ENCODE data around the gene UQCR10. TPM values are rescaled to one million over a fixed set of nuclear protein-coding genes. Genes with fewer than 3 reads are reported as not detected.

Gene UQCR10
- total and polyA plus RNA-seq, 9 of the 15 experiments (the other 6 are each of a cell fraction or from before 2014, with no cell fraction given) = 128 to 903 (median 163) TPM

DNA sequence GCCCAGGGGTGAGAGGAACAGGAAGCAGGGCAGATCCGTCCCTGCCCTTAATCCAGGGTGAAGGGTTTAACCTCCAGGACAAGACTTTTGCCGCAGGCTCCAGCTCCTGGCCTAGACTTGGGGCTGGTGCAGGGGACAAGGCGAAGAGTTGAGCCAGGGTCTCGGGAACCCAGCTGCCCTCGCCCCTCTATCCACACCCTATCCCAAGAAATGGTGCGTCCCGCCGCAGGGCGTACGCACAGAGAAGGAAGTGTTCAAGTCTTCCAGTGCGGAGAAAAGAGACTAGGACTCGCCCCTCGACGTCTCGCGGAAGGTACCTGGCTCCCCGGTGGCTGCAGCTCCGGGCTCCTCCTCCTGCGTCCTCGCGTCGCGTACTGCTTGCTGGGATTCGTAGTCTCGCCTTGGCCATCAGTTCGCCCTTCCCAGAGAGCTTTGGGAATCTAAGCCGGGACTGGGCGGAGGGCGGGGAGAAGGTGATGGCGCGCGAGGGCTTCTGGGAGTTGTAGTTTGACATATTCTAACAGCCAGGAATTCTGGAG, 468 bp upstream of the UQCR10 start, which contains the start of gene ZMAT5 (continued):
- TF ChIP-seq SRSF9 (IDR thresholded peaks at IDR 0.05; ENCODE audit: borderline replicate concordance, low read depth, low read length) (no peak), RNF2 (IDR thresholded peaks at IDR 0.05) (no peak), ZNF174 (CRISPR knock-in tag; IDR thresholded peaks at IDR 0.05) (no peak), KDM5B (IDR thresholded peaks at IDR 0.05; ENCODE audit: insufficient replicate concordance, low read depth, low read length) (peak; percentile 68), CHD2 (IDR thresholded peaks at IDR 0.05; ENCODE audit: low read depth, low read length) (peak; percentile 58; the same call in 1 of the 2 replicates), HDAC1 (IDR thresholded peaks at IDR 0.05) (0 out of 4 replicates have a peak, but pooled peaks of 1 of the 2 experiments have one; percentile 38), ZFX (CRISPR knock-in tag; IDR thresholded peaks at IDR 0.05) (peak; percentile 48), MTF1 (CRISPR knock-in tag; IDR thresholded peaks at IDR 0.05; ENCODE audit: borderline replicate concordance) (no peak), RBBP5 (IDR thresholded peaks at IDR 0.05; ENCODE audit: borderline replicate concordance, insufficient read depth, low read length, poor library complexity, severe bottlenecking) (peak; percentile 13), HCFC1 (IDR thresholded peaks at IDR 0.05; ENCODE audit: low read depth, low read length) (peak; percentile 91), HNRNPLL (IDR thresholded peaks at IDR 0.05; ENCODE audit: low read depth, low read length, poor library complexity, severe bottlenecking) (peak; percentile 57), TBP (optimal IDR thresholded peaks at IDR 0.05; ENCODE audit: low read depth, low read length) (peak; percentile 57), ZNF583 (CRISPR knock-in tag; IDR thresholded peaks at IDR 0.05) (no peak), FOXK2 (conservative IDR thresholded peaks at IDR 0.05 in 1 of 2, IDR thresholded peaks at IDR 0.05 in 1 of 2; ENCODE audit: low read depth in 2 of 2) (no peak; a peak in 1 of 4 replicates), ZNF133 (CRISPR knock-in tag; IDR thresholded peaks at IDR 0.05) (no peak), ZMIZ1 (IDR thresholded peaks at IDR 0.05; ENCODE audit: low read depth in 2 of 2, low read length in 2 of 2) (no peak), ZNF143 (CRISPR knock-in tag; IDR thresholded peaks at IDR 0.05) (peak; percentile 94), NCOA6 (IDR thresholded peaks at IDR 0.05) (peak; percentile 63; the same call in 1 of the 2 replicates), ZNF263 (CRISPR knock-in tag; IDR thresholded peaks at IDR 0.05; ENCODE audit: borderline replicate concordance) (peak; percentile 50; the same call in 1 of the 2 replicates)
- TF ChIP-seq, protein P1, sequence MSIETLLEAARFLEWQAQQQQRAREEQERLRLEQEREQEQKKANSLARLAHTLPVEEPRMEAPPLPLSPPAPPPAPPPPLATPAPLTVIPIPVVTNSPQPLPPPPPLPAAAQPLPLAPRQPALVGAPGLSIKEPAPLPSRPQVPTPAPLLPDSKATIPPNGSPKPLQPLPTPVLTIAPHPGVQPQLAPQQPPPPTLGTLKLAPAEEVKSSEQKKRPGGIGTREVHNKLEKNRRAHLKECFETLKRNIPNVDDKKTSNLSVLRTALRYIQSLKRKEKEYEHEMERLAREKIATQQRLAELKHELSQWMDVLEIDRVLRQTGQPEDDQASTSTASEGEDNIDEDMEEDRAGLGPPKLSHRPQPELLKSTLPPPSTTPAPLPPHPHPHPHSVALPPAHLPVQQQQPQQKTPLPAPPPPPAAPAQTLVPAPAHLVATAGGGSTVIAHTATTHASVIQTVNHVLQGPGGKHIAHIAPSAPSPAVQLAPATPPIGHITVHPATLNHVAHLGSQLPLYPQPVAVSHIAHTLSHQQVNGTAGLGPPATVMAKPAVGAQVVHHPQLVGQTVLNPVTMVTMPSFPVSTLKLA (conservative IDR thresholded peaks at IDR 0.05) = 0 out of 4 replicates have a peak, but pooled peaks of 1 of the 2 experiments have one; percentile 50
- TF ChIP-seq, protein P2, sequence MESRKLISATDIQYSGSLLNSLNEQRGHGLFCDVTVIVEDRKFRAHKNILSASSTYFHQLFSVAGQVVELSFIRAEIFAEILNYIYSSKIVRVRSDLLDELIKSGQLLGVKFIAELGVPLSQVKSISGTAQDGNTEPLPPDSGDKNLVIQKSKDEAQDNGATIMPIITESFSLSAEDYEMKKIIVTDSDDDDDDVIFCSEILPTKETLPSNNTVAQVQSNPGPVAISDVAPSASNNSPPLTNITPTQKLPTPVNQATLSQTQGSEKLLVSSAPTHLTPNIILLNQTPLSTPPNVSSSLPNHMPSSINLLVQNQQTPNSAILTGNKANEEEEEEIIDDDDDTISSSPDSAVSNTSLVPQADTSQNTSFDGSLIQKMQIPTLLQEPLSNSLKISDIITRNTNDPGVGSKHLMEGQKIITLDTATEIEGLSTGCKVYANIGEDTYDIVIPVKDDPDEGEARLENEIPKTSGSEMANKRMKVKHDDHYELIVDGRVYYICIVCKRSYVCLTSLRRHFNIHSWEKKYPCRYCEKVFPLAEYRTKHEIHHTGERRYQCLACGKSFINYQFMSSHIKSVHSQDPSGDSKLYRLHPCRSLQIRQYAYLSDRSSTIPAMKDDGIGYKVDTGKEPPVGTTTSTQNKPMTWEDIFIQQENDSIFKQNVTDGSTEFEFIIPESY (CRISPR knock-in tag; IDR thresholded peaks at IDR 0.05) = no peak
